Osteoblast (primary cell): ENCODE measurements around the gene WSCD2. TPM values are rescaled to one million over a fixed set of nuclear protein-coding genes. Genes with fewer than 3 reads are reported as not detected.

Experiments used
- DNase-seq: peaks from one replicate; pipeline ENCODE4 v3.0.0; 2011; ENCODE audit warnings: low spot score, mixed read lengths; ENCODE audit not compliant: insufficient read length; ENCODE audit errors: missing footprints
- H2AFZ ChIP-seq: 2 replicates; pipeline ENCODE4 v1.6.0; 2011; ENCODE audit warnings: mild to moderate bottlenecking, low read length
- H3K27ac ChIP-seq: 2 replicates; pipeline ENCODE4 v1.5.1; 2011; ENCODE audit warnings: mild to moderate bottlenecking, low read depth, low read length, moderate library complexity
- H3K27me3 ChIP-seq: 2 replicates; pipeline ENCODE4 v1.6.0; 2012; ENCODE audit warnings: mild to moderate bottlenecking, control low read depth, inconsistent platforms, low read length, moderate library complexity; ENCODE audit not compliant: insufficient read depth
- H3K36me3 ChIP-seq: 2 replicates; pipeline ENCODE4 v1.5.1; 2011; ENCODE audit warnings: mild to moderate bottlenecking, low read length, control low read depth, moderate library complexity; ENCODE audit not compliant: insufficient read depth
- H3K4me1 ChIP-seq: 2 replicates; pipeline ENCODE4 v1.5.1; 2011; ENCODE audit warnings: mild to moderate bottlenecking, low read length, control low read depth, moderate library complexity; ENCODE audit not compliant: insufficient read depth
- H3K4me2 ChIP-seq: 2 replicates; pipeline ENCODE4 v1.6.0; 2011; ENCODE audit warnings: mild to moderate bottlenecking, low read length; ENCODE audit not compliant: insufficient read depth
- H3K4me3 ChIP-seq: fragments of 200-600 bp; sonication (generic); 3 replicates; pipeline ENCODE4 v1.5.1; 2012; ENCODE audit warnings: mild to moderate bottlenecking, low read length, inconsistent platforms; ENCODE audit not compliant: insufficient read depth
- H3K79me2 ChIP-seq: 2 replicates; pipeline ENCODE4 v1.6.0; 2012; ENCODE audit warnings: mild to moderate bottlenecking, low read length, control low read depth, inconsistent platforms; ENCODE audit not compliant: insufficient read depth
- H3K9me3 ChIP-seq: 2 replicates; pipeline ENCODE4 v1.5.1; 2011; ENCODE audit warnings: low read depth, low read length, control low read depth
- H4K20me1 ChIP-seq: 2 replicates; pipeline ENCODE4 v1.6.0; 2012; ENCODE audit warnings: mild to moderate bottlenecking, low read length, control low read depth; ENCODE audit not compliant: insufficient read depth
- CTCF ChIP-seq: IDR thresholded peaks from 2 replicates; pipeline ENCODE4 v1.5.1; 2011; ENCODE audit warnings: mild to moderate bottlenecking, low read depth, low read length, moderate library complexity; ENCODE audit errors: extremely low read depth
- total RNA-seq: library from RNA; depleted of rRNA; stranded (reverse); fragments of >200 nt; gene quantifications from 2 replicates; pipeline ENCODE4 v1.2.3, GENCODE V29; 2012

The WSCD2 gene
- total RNA-seq, 1 donor = 0.36 TPM

GRCh38 chr12:108166505-108166904 lies 37.4 kb downstream of the WSCD2 start:
- no peaks in the 10 kb centered on the region for H3K36me3 ChIP-seq
- no peaks in the 10 kb centered on the region for H3K27me3 ChIP-seq
- no peak overlapping the region for H2AFZ ChIP-seq
- H3K4me3 ChIP-seq = no peak overlapping the region
- H4K20me1 ChIP-seq = no peaks in the 10 kb centered on the region
- no peak overlapping the region for H3K27ac ChIP-seq
- no peak for TF ChIP-seq CTCF
- H3K4me2 ChIP-seq = no peak overlapping the region
- H3K9me3 ChIP-seq = no peaks in the 10 kb centered on the region
- H3K4me1 ChIP-seq = no peaks in the 10 kb centered on the region
- H3K79me2 ChIP-seq = no peaks in the 10 kb centered on the region
- DNase-seq = no peak

GRCh38 chr12:108167974-108168373 lies 38.9 kb downstream of the WSCD2 start:
- Histone ChIP-seq H3K27ac (no peak overlapping the region), H3K4me3 (no peak overlapping the region)
- no peak for TF ChIP-seq CTCF

GRCh38 chr12:108169708-108170107 lies 40.6 kb downstream of the WSCD2 start:
- no peaks in the 10 kb centered on the region for H3K36me3 ChIP-seq
- H3K4me2 ChIP-seq = no peak overlapping the region
- no peak for DNase-seq
- no peak overlapping the region for H3K27ac ChIP-seq
- TF ChIP-seq CTCF = no peak
- no peak overlapping the region for H2AFZ ChIP-seq
- H3K4me1 ChIP-seq = no peaks in the 10 kb centered on the region
- no peaks in the 10 kb centered on the region for H3K9me3 ChIP-seq
- no peaks in the 10 kb centered on the region for H3K79me2 ChIP-seq
- no peak overlapping the region for H3K4me3 ChIP-seq
- H3K27me3 ChIP-seq = no peaks in the 10 kb centered on the region
- no peaks in the 10 kb centered on the region for H4K20me1 ChIP-seq

More at GRCh38 chr12:108167974-108168373, 38.9 kb downstream of the WSCD2 start:
- DNase-seq = no peak
- H3K4me2 ChIP-seq = no peak overlapping the region
- no peaks in the 10 kb centered on the region for H4K20me1 ChIP-seq
- H3K36me3 ChIP-seq = no peaks in the 10 kb centered on the region
- H3K9me3 ChIP-seq = no peaks in the 10 kb centered on the region
- no peak overlapping the region for H2AFZ ChIP-seq
- no peaks in the 10 kb centered on the region for H3K79me2 ChIP-seq
- H3K4me1 ChIP-seq = no peaks in the 10 kb centered on the region
- no peaks in the 10 kb centered on the region for H3K27me3 ChIP-seq

GRCh38 chr12:108170164-108170563 lies 41.1 kb downstream of the WSCD2 start:
- Histone ChIP-seq H3K4me2 (no peak overlapping the region), H3K79me2 (no peaks in the 10 kb centered on the region), H2AFZ (no peak overlapping the region), H3K36me3 (no peaks in the 10 kb centered on the region), H3K9me3 (no peaks in the 10 kb centered on the region), H3K4me1 (no peaks in the 10 kb centered on the region), H4K20me1 (no peaks in the 10 kb centered on the region), H3K27me3 (no peaks in the 10 kb centered on the region), H3K27ac (no peak overlapping the region), H3K4me3 (no peak overlapping the region)
- DNase-seq = no peak
- TF ChIP-seq CTCF = no peak
